HEK293 (cell line): Measurements from ENCODE around the gene FOXK2.
A peak's percentile ranks its signal among the peaks of the same experiment; 100 is the strongest.

Experiments
- CTCF ChIA-PET: fragments of 350-600 bp; formaldehyde crosslinking; extraction: SDS; loops from one replicate; lab custom pipeline; 2021; ENCODE audit warnings: antibody characterized with exemption; lab: Yijun Ruan, JAX
- POLR2A ChIA-PET: fragments of 300-600 bp; formaldehyde crosslinking; extraction: SDS; loops from one replicate; lab custom pipeline; 2020; ENCODE audit warnings: antibody characterized with exemption, inconsistent platforms; lab: Yijun Ruan, JAX
- H3K27ac ChIP-seq: fragments of 200-500 bp; sonication (Bioruptor generic); 2 replicates; pipeline ENCODE4 v1.5.1; 2014; ENCODE audit warnings: low read depth, low read length, control low read depth, inconsistent platforms; ENCODE audit errors: extremely low read depth
- H3K36me3 ChIP-seq, 2 experiments: fragments of 200-500 bp in 1 of 2; sonication (Bioruptor generic) in 1 of 2; 1 replicate in 1 of 2; 2 replicates in 1 of 2; pipeline ENCODE4 v1.5.1; 2014 to 2017; ENCODE audit warnings: inconsistent platforms in 2 of 2, low read length in 2 of 2; ENCODE audit not compliant: control insufficient read depth in 2 of 2, insufficient read depth in 1 of 2
- H3K4me1 ChIP-seq: fragments of 200-500 bp; sonication (Bioruptor generic); 2 replicates; pipeline ENCODE4 v1.5.1; 2014; ENCODE audit warnings: mild to moderate bottlenecking, low read length, inconsistent platforms; ENCODE audit not compliant: control insufficient read depth, insufficient read depth
- H3K4me3 ChIP-seq: 2 replicates; pipeline ENCODE4 v1.5.1; 2011; ENCODE audit warnings: low read depth, mild to moderate bottlenecking, control low read depth, low read length, moderate library complexity
- H3K9me3 ChIP-seq: fragments of 200-500 bp; sonication (Bioruptor generic); 2 replicates; pipeline ENCODE4 v1.5.1; 2014; ENCODE audit warnings: low read depth, low read length, inconsistent platforms; ENCODE audit not compliant: control insufficient read depth, insufficient read depth
- GLIS2 ChIP-seq: fragments of 450-650 bp; formaldehyde crosslinking; IDR thresholded peaks from 2 replicates; pipeline ENCODE4 v1.5.1; 2016; ENCODE audit warnings: missing biosample characterization, missing genetic modification characterization
- KLF16 ChIP-seq: fragments of 450-650 bp; formaldehyde crosslinking; IDR thresholded peaks from 2 replicates; pipeline ENCODE4 v1.5.1; 2017; ENCODE audit warnings: missing biosample characterization, missing genetic modification characterization
- KLF9 ChIP-seq: fragments of 450-650 bp; formaldehyde crosslinking; IDR thresholded peaks from 2 replicates; pipeline ENCODE4 v1.5.1; 2016; ENCODE audit warnings: missing biosample characterization, missing genetic modification characterization, low read depth
- OVOL3 ChIP-seq: fragments of 450-650 bp; formaldehyde crosslinking; IDR thresholded peaks from 2 replicates; pipeline ENCODE4 v1.5.1; 2016; ENCODE audit warnings: missing biosample characterization, missing genetic modification characterization
- REPIN1 ChIP-seq: fragments of 450-650 bp; formaldehyde crosslinking; IDR thresholded peaks from 2 replicates; pipeline ENCODE4 v1.5.1; 2017; ENCODE audit warnings: missing biosample characterization, missing genetic modification characterization, low read depth
- SALL2 ChIP-seq: fragments of 450-650 bp; formaldehyde crosslinking; IDR thresholded peaks from 2 replicates; pipeline ENCODE4 v1.5.0; 2017; ENCODE audit warnings: missing biosample characterization, mild to moderate bottlenecking, missing genetic modification characterization, borderline replicate concordance
- WT1 ChIP-seq: fragments of 450-650 bp; formaldehyde crosslinking; IDR thresholded peaks from 2 replicates; pipeline ENCODE4 v1.5.1; 2016; ENCODE audit warnings: missing biosample characterization, missing genetic modification characterization
- ZBTB1 ChIP-seq: fragments of 450-650 bp; formaldehyde crosslinking; IDR thresholded peaks from 2 replicates; pipeline ENCODE4 v1.5.1; 2016; ENCODE audit warnings: missing biosample characterization, missing genetic modification characterization
- ZIC2 ChIP-seq: fragments of 450-650 bp; formaldehyde crosslinking; IDR thresholded peaks from 2 replicates; pipeline ENCODE4 v1.5.1; 2016; ENCODE audit warnings: missing biosample characterization, missing genetic modification characterization
- ZNF114 ChIP-seq: fragments of 450-650 bp; formaldehyde crosslinking; IDR thresholded peaks from 2 replicates; pipeline ENCODE4 v1.5.0; 2017; ENCODE audit warnings: missing biosample characterization, missing genetic modification characterization
- ZNF146 ChIP-seq: fragments of 450-650 bp; formaldehyde crosslinking; IDR thresholded peaks from 2 replicates; pipeline ENCODE4 v1.5.1; 2016; ENCODE audit warnings: missing biosample characterization, missing genetic modification characterization
- ZNF169 ChIP-seq: fragments of 450-650 bp; formaldehyde crosslinking; IDR thresholded peaks from 2 replicates; pipeline ENCODE4 v1.5.1; 2016; ENCODE audit warnings: missing biosample characterization, missing genetic modification characterization
- ZNF211 ChIP-seq: fragments of 450-650 bp; formaldehyde crosslinking; IDR thresholded peaks from 2 replicates; pipeline ENCODE4 v1.5.1; 2016; ENCODE audit warnings: low read depth, missing biosample characterization, missing genetic modification characterization
- ZNF302 ChIP-seq: fragments of 450-650 bp; formaldehyde crosslinking; IDR thresholded peaks from 2 replicates; pipeline ENCODE4 v1.5.1; 2016; ENCODE audit warnings: missing biosample characterization, missing genetic modification characterization, low read depth
- ZNF335 ChIP-seq: fragments of 450-650 bp; formaldehyde crosslinking; conservative IDR thresholded peaks from 2 replicates; pipeline ENCODE4 v1.5.1; 2016; ENCODE audit warnings: missing biosample characterization, missing genetic modification characterization
- ZNF404 ChIP-seq: fragments of 450-650 bp; formaldehyde crosslinking; IDR thresholded peaks from 2 replicates; pipeline ENCODE4 v1.5.1; 2017; ENCODE audit warnings: missing biosample characterization, missing genetic modification characterization
- ZNF426 ChIP-seq: fragments of 450-650 bp; formaldehyde crosslinking; IDR thresholded peaks from 2 replicates; pipeline ENCODE4 v1.5.1; 2017; ENCODE audit warnings: missing biosample characterization, missing genetic modification characterization, mild to moderate bottlenecking, inconsistent platforms, moderate library complexity
- ZNF585B ChIP-seq: fragments of 450-650 bp; formaldehyde crosslinking; IDR thresholded peaks from 2 replicates; pipeline ENCODE4 v1.5.1; 2016; ENCODE audit warnings: missing biosample characterization, missing genetic modification characterization
- ZNF600 ChIP-seq: fragments of 450-650 bp; formaldehyde crosslinking; IDR thresholded peaks from 2 replicates; pipeline ENCODE4 v1.5.1; 2016; ENCODE audit warnings: missing biosample characterization, missing genetic modification characterization
- ZSCAN30 ChIP-seq: fragments of 450-650 bp; IDR thresholded peaks from 2 replicates; pipeline ENCODE4 v1.5.1; 2018; ENCODE audit warnings: missing biosample characterization, mild to moderate bottlenecking, missing genetic modification characterization, moderate library complexity
- TF ChIP-seq, protein P1 (sequence below): fragments of 450-650 bp; formaldehyde crosslinking; IDR thresholded peaks from 2 replicates; pipeline ENCODE4 v1.5.1; 2017; ENCODE audit warnings: missing biosample characterization, missing genetic modification characterization
- TF ChIP-seq, protein P2 (sequence below): fragments of 450-650 bp; formaldehyde crosslinking; IDR thresholded peaks from 2 replicates; pipeline ENCODE4 v1.5.1; 2016; ENCODE audit warnings: missing biosample characterization, missing genetic modification characterization
- TF ChIP-seq, protein P3 (sequence below): fragments of 450-650 bp; formaldehyde crosslinking; IDR thresholded peaks from 2 replicates; pipeline ENCODE4 v1.5.1; 2016; ENCODE audit warnings: missing biosample characterization, missing genetic modification characterization
- TF ChIP-seq, protein P4 (sequence below): fragments of 450-650 bp; formaldehyde crosslinking; optimal IDR thresholded peaks from 2 replicates; pipeline ENCODE3; 2016; ENCODE audit warnings: missing biosample characterization, mild to moderate bottlenecking, missing genetic modification characterization

The FOXK2 gene

DNA sequence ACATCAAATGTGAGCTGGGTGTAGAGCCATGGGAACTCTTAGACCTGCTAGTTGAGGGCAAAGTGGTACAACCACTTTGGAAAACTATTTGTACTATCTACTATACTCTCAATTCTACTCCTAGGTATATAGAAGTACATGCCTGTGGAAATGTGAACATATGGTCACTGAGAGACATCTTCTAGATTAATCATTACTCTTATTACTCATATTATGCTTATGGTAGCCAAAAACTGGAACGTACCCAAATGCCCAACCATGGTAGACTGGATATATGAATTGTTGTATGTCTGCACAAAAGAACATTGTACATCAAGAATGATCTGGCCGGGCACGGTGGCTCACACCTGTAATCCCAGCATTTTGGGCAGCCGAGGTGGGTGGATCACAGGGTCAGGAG is 126.0 kb downstream of the FOXK2 start:
- Histone ChIP-seq H3K36me3 (peaks cover 24 to 52% of the 10 kb centered on the region in 2 experiments), H3K4me1 (peaks cover 7% of the 10 kb centered on the region), H3K4me3 (no peak overlapping the region), H3K27ac (no peak overlapping the region), H3K9me3 (no peaks in the 10 kb centered on the region)
- no peak for TF ChIP-seq ZNF585B (tag by site-specific recombination)
- no peak for TF ChIP-seq SALL2 (tag by site-specific recombination)
- TF ChIP-seq KLF16 = no peak
- no peak for TF ChIP-seq OVOL3
- no peak for TF ChIP-seq ZNF335 (tag by site-specific recombination)
- no peak for TF ChIP-seq ZNF146 (tag by site-specific recombination)
- no peak for TF ChIP-seq ZSCAN30 (tag by site-specific recombination)
- no peak for TF ChIP-seq ZNF302
- no peak for TF ChIP-seq ZNF426
- TF ChIP-seq ZNF404 = no peak
- TF ChIP-seq, protein P1, sequence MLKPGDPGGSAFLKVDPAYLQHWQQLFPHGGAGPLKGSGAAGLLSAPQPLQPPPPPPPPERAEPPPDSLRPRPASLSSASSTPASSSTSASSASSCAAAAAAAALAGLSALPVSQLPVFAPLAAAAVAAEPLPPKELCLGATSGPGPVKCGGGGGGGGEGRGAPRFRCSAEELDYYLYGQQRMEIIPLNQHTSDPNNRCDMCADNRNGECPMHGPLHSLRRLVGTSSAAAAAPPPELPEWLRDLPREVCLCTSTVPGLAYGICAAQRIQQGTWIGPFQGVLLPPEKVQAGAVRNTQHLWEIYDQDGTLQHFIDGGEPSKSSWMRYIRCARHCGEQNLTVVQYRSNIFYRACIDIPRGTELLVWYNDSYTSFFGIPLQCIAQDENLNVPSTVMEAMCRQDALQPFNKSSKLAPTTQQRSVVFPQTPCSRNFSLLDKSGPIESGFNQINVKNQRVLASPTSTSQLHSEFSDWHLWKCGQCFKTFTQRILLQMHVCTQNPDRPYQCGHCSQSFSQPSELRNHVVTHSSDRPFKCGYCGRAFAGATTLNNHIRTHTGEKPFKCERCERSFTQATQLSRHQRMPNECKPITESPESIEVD (tag by site-specific recombination) = no peak
- TF ChIP-seq ZNF211 (tag by site-specific recombination) = no peak
- TF ChIP-seq, protein P2, sequence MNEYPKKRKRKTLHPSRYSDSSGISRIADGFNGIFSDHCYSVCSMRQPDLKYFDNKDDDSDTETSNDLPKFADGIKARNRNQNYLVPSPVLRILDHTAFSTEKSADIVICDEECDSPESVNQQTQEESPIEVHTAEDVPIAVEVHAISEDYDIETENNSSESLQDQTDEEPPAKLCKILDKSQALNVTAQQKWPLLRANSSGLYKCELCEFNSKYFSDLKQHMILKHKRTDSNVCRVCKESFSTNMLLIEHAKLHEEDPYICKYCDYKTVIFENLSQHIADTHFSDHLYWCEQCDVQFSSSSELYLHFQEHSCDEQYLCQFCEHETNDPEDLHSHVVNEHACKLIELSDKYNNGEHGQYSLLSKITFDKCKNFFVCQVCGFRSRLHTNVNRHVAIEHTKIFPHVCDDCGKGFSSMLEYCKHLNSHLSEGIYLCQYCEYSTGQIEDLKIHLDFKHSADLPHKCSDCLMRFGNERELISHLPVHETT (tag by site-specific recombination) = no peak
- no peak for TF ChIP-seq ZNF114
- TF ChIP-seq ZNF169 (tag by site-specific recombination) = no peak
- no peak for TF ChIP-seq ZBTB1 (tag by site-specific recombination)
- POLR2A ChIA-PET = interaction anchor here (1.1 kb wide), 1 partner anchor 71 kb away, joined by 4 read pairs; the partner anchor contains the start of gene FN3KRP
- CTCF ChIA-PET = interaction anchor here (0.6 to 0.7 kb wide), 2 partner anchors 36 to 135 kb away, joined by 3 to 4 read pairs; no protein-coding TSS in a partner anchor

DNA sequence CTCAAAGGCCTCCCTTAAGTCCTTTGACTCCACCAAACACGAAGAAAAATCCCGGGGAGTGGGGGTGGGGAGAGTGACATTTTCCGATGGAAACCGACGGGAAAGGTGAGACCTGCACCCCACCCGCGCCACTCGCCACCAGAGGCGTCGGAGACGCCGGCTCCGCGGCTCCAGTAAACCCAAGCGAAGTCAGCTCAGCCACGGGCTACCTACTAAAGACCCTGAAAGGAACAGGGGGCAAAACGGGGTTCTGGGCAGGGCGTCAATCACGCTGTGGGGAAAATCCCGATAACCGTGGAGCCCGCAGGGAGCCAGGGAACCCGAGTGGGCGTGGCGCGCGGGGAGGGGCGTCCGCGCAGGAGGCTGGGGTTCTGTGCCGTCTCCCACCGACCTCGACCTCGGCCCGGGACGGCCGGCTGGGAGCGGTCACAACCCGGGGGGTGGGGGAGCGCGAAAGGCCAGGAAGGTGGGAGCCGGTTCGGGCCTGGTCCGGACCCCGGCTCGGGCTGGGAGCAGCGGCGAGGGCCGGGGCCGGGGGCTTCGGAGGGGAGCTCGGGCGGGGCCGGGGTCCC is 128.1 kb downstream of the FOXK2 start:
- Histone ChIP-seq H3K4me1 (peaks cover 7% of the 10 kb centered on the region), H3K9me3 (no peaks in the 10 kb centered on the region), H3K36me3 (peaks cover 11 to 30% of the 10 kb centered on the region in 2 experiments), H3K27ac (peak overlapping the region; percentile 99), H3K4me3 (peak overlapping the region; percentile 97)
- ChIA-PET POLR2A (interaction anchor here (0.6 to 1.4 kb wide), 2 partner anchors 19 to 107 kb away, joined by 3 read pairs; no protein-coding TSS in a partner anchor), CTCF (no interaction called here)
- TF ChIP-seq KLF9 (peak; percentile 95), REPIN1 (no peak), WT1 (tag by site-specific recombination) (0 out of 2 replicates have a peak, but pooled peaks have one; percentile 12), GLIS2 (tag by site-specific recombination) (peak; percentile 32), ZNF600 (tag by site-specific recombination) (no peak), ZIC2 (tag by site-specific recombination) (peak; percentile 9; the same call in 1 of the 2 replicates)
- TF ChIP-seq, protein P3, sequence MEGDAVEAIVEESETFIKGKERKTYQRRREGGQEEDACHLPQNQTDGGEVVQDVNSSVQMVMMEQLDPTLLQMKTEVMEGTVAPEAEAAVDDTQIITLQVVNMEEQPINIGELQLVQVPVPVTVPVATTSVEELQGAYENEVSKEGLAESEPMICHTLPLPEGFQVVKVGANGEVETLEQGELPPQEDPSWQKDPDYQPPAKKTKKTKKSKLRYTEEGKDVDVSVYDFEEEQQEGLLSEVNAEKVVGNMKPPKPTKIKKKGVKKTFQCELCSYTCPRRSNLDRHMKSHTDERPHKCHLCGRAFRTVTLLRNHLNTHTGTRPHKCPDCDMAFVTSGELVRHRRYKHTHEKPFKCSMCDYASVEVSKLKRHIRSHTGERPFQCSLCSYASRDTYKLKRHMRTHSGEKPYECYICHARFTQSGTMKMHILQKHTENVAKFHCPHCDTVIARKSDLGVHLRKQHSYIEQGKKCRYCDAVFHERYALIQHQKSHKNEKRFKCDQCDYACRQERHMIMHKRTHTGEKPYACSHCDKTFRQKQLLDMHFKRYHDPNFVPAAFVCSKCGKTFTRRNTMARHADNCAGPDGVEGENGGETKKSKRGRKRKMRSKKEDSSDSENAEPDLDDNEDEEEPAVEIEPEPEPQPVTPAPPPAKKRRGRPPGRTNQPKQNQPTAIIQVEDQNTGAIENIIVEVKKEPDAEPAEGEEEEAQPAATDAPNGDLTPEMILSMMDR (tag by site-specific recombination) = peak; percentile 25; the same call in 1 of the 2 replicates
- TF ChIP-seq, protein P4, sequence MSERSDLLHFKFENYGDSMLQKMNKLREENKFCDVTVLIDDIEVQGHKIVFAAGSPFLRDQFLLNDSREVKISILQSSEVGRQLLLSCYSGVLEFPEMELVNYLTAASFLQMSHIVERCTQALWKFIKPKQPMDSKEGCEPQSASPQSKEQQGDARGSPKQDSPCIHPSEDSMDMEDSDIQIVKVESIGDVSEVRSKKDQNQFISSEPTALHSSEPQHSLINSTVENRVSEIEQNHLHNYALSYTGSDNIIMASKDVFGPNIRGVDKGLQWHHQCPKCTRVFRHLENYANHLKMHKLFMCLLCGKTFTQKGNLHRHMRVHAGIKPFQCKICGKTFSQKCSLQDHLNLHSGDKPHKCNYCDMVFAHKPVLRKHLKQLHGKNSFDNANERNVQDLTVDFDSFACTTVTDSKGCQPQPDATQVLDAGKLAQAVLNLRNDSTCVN = peak; percentile 4
